Measurements from ENCODE around the gene EVI5. TPM values are rescaled to one million over a fixed set of nuclear protein-coding genes. Genes with fewer than 3 reads are reported as not detected.
"Not testable (repeated sequence)": the region's sequence is repeated elsewhere in the genome, so short reads cannot be mapped to it uniquely, and the experiment has no call there.

EVI5 gene
- polyA plus RNA-seq, 12 donors: 9.9 to 19.5 (median 15.0) TPM; not detected in 1

- DNase-seq: no peak
Observed at GRCh38 chr1:92577261-92577895, 207.5 kb downstream of the EVI5 start.

- no peak for DNase-seq
Observed at GRCh38 chr1:92575123-92575522, 209.8 kb downstream of the EVI5 start.

GRCh38 chr1:92572520-92572919 lies 212.4 kb downstream of the EVI5 start:
- DNase-seq: no peak

GRCh38 chr1:92571578-92571977 lies 213.3 kb downstream of the EVI5 start:
- no peak for DNase-seq

GRCh38 chr1:92567211-92567868 lies 217.6 kb downstream of the EVI5 start:
- no peak for DNase-seq

GRCh38 chr1:92563457-92564216 lies 221.3 kb downstream of the EVI5 start:
- DNase-seq: no peak

GRCh38 chr1:92556350-92556749 lies 228.6 kb downstream of the EVI5 start:
- no peak for DNase-seq

- no peak for DNase-seq
Observed at GRCh38 chr1:92554216-92554615, 230.7 kb downstream of the EVI5 start.

- no peak for DNase-seq
Observed at GRCh38 chr1:92551916-92552315, 233.0 kb downstream of the EVI5 start.

- no peak for DNase-seq
Observed at GRCh38 chr1:92544756-92545165, 240.1 kb downstream of the EVI5 start.

- DNase-seq: no peak
Observed at GRCh38 chr1:92543131-92544055, 241.5 kb downstream of the EVI5 start.

- no peak for DNase-seq
Observed at GRCh38 chr1:92538413-92539061, 246.4 kb downstream of the EVI5 start.

- DNase-seq: no peak
Observed at GRCh38 chr1:92538048-92538412, 246.9 kb downstream of the EVI5 start.

GRCh38 chr1:92536980-92537884 lies 247.7 kb downstream of the EVI5 start:
- no peak for DNase-seq

- no peak for DNase-seq
Observed at GRCh38 chr1:92536211-92536979, 248.5 kb downstream of the EVI5 start.

GRCh38 chr1:92532371-92532770 lies 252.5 kb downstream of the EVI5 start:
- DNase-seq: not testable (repeated sequence)

- not testable (repeated sequence) for DNase-seq
Observed at GRCh38 chr1:92531939-92532338, 253.0 kb downstream of the EVI5 start.

GRCh38 chr1:92527670-92528069 lies 257.2 kb downstream of the EVI5 start:
- DNase-seq: no peak

GRCh38 chr1:92524944-92525590 lies 259.8 kb downstream of the EVI5 start:
- not testable (repeated sequence) for DNase-seq
